Left lung (tissue), 10 donors: ENCODE measurements around the gene IFT81. TPM values are rescaled to one million over a fixed set of nuclear protein-coding genes. Genes with fewer than 3 reads are reported as not detected.
A peak's percentile ranks its signal among the peaks of the same experiment; 100 is the strongest.

Source experiments
- ATAC-seq: fragments of 200-7000 bp; cut with Tn5 transposase; one replicate; pipeline ENCODE4 v1.9.1; 2020; ENCODE audit warnings: moderate library complexity
- DNase-seq, 4 donors: peaks; one replicate each; pipeline ENCODE4 v3.0.0-alpha.2; 2013 to 2020
- H3K27ac ChIP-seq, 2 donors: fragments of 200-600 bp; sonication (generic) in 1 of 2; one replicate each; pipeline versions ENCODE4 v1.5.0 to v1.8.0; 2020 to 2021
- H3K27me3 ChIP-seq, 2 donors: fragments of 200-600 bp; sonication (generic) in 1 of 2; one replicate each; pipeline versions ENCODE4 v1.5.0 to v1.8.0; 2020 to 2021
- H3K36me3 ChIP-seq, 2 donors: fragments of 200-600 bp; sonication (generic) in 1 of 2; one replicate each; pipeline versions ENCODE4 v1.5.0 to v1.8.0; 2020 to 2021
- H3K4me1 ChIP-seq, 2 donors: fragments of 200-600 bp; one replicate each; pipeline ENCODE4 v1.8.0; 2021
- H3K4me3 ChIP-seq, 2 donors: fragments of 200-600 bp; sonication (generic) in 1 of 2; one replicate each; pipeline versions ENCODE4 v1.5.0 to v1.8.0; 2020 to 2021; ENCODE audit warnings: mild to moderate bottlenecking in 1 of 2
- H3K9me3 ChIP-seq, 2 donors: fragments of 200-600 bp; sonication (generic) in 1 of 2; one replicate each; pipeline versions ENCODE4 v1.5.0 to v1.8.0; 2020 to 2021
- intact Hi-C, 2 donors: fragments of 100-400 bp; cut with DNase I; formaldehyde crosslinking; loops; one replicate each; pipeline versions ENCODE4 v1.11.2 to v1.14.2; 2022
- polyA plus RNA-seq, 6 donors: library from polyadenylated mRNA; unstranded; fragments of 120-200 nt; gene quantifications; one replicate each; pipeline ENCODE4 v1.2.1, GENCODE V29; 2013; ENCODE audit not compliant: insufficient read length in 6 of 6
- total RNA-seq, 2 donors: library from RNA; stranded (reverse); fragmentation: NEBNext Ultra II Directional; extraction: Animal tissue kit (Norgen Biotek cat#: 25700); gene quantifications; one replicate each; pipeline ENCODE4 v1.2.1, GENCODE V29; 2021
- TF ChIP-seq, protein P1 (sequence below), 2 donors: fragments of 200-600 bp; sonication (generic) in 1 of 2; IDR thresholded peaks; one replicate each; pipeline versions ENCODE4 v1.5.0 to v1.8.0; 2021; ENCODE audit warnings: antibody characterized with exemption in 2 of 2
- donor health status: DM: no; HTN: yes; CAD: no.
- donor health status: DM: no; HTN: no; CAD: no.

Gene IFT81
- total and polyA plus RNA-seq, 8 donors = 11.0 to 47.6 (median 40.8) TPM

DNA sequence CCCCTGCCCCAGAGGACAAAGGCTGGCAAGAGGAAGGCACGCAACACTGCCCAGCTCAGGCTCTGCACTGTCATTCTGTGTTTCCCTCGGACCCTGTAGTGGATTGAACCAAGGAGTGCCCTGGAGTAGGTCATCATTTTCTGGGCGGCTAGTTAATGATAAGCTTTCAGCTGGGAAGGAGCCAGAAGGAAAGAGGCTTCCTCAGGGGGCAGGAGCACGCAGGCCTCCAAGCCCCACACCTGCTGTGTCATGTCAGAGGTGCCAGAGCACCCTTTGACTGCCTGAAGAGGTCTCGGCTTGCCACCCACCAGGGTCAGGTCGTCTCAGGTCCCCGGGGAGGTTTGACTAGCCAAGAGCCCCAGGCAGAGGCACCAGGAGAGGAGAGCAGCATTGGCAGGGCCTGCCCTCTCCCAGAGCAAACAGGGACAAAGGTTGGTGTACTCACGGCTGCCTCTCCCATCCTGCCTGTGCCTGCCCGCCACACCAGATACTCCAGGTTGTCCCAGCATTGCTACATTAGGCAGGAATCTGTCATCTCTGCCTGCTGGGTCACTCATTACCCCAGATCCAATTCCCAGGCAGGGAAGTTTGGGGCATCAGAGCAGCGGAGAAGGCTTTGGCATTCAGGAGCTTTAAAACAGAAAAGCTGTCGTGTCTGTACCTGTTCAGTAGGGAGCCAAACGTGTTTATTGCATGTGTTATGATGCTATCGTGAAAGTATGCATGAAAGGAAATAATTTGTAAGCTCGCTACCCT, 123.4 kb downstream of the IFT81 start:
- intact Hi-C loops = no loop called here
- peaks cover 6 to 19% of the 10 kb centered on the region in 2 donors for H3K4me1 ChIP-seq

DNA sequence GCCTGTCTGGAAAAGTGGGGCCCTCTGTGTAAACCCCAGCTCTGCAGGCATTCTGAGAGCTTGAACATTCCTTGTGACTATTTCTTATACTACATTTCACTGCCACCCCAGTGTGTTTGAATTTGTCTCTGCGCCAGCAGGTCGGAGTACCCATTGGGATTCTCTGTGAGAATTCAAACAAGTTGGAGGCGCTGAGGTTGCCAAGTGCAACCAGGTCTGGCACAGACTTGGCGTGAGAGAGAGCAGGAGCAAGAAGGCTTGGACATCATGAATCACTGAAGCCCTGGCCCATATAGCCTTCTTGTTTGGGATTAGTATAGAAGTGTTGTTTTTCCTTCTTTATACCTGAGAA, 123.9 kb downstream of the IFT81 start:
- ATAC-seq = peak; percentile 7
- DNase-seq = no peak

More for the DNA sequence above, 123.4 kb downstream of the IFT81 start:
- TF ChIP-seq, protein P1, sequence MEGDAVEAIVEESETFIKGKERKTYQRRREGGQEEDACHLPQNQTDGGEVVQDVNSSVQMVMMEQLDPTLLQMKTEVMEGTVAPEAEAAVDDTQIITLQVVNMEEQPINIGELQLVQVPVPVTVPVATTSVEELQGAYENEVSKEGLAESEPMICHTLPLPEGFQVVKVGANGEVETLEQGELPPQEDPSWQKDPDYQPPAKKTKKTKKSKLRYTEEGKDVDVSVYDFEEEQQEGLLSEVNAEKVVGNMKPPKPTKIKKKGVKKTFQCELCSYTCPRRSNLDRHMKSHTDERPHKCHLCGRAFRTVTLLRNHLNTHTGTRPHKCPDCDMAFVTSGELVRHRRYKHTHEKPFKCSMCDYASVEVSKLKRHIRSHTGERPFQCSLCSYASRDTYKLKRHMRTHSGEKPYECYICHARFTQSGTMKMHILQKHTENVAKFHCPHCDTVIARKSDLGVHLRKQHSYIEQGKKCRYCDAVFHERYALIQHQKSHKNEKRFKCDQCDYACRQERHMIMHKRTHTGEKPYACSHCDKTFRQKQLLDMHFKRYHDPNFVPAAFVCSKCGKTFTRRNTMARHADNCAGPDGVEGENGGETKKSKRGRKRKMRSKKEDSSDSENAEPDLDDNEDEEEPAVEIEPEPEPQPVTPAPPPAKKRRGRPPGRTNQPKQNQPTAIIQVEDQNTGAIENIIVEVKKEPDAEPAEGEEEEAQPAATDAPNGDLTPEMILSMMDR (IDR thresholded peaks at IDR 0.05) = no peak
- peak overlapping the region; percentile 55 to 67 for H3K27ac ChIP-seq
- ATAC-seq (peak; percentile 88), DNase-seq (peak in 1 of 4 donors; percentile 58)
- no peak overlapping the region for H3K4me3 ChIP-seq
- H3K36me3 ChIP-seq = no peaks in the 10 kb centered on the region
- H3K9me3 ChIP-seq = no peaks in the 10 kb centered on the region
- H3K27me3 ChIP-seq = no peaks in the 10 kb centered on the region

DNA sequence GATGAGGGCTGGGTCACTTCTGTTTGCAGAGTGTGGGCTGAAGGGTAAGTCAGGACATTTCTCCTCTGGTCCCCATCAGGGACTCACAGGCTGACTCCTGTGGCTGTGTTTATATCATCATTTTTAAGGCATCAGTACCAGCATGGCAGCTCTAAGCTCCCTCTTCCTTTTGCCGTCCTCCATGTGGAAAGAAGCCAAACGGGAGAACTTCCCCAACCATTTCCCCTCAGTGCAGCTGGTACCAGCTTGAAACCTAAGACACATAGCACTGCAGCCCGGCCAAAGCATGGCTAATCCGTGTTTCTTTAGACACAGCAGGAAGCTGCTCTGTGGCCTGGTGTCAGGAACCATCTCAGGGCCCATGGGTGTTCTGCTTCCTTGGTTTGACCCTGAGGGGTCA, 124.9 kb downstream of the IFT81 start:
- Histone ChIP-seq H3K36me3 (no peaks in the 10 kb centered on the region), H3K4me1 (peaks cover 9 to 28% of the 10 kb centered on the region in 2 donors), H3K27me3 (no peaks in the 10 kb centered on the region), H3K4me3 (no peak overlapping the region), H3K9me3 (no peaks in the 10 kb centered on the region), H3K27ac (peak overlapping the region in 1 of 2 donors; percentile 35)
- ATAC-seq (no peak), DNase-seq (no peak)
- intact Hi-C loops = no loop called here
- TF ChIP-seq, protein P1 (IDR thresholded peaks at IDR 0.05) = no peak

More for the DNA sequence above, 123.9 kb downstream of the IFT81 start:
- TF ChIP-seq, protein P1 (IDR thresholded peaks at IDR 0.05) = no peak
- no peak overlapping the region for H3K4me3 ChIP-seq
- intact Hi-C loops = no loop called here
- H3K27ac ChIP-seq = peak overlapping the region in 1 of 2 donors; percentile 55
- H3K36me3 ChIP-seq = no peaks in the 10 kb centered on the region
- no peaks in the 10 kb centered on the region for H3K27me3 ChIP-seq
- H3K4me1 ChIP-seq = peaks cover 7 to 19% of the 10 kb centered on the region in 2 donors
- no peaks in the 10 kb centered on the region for H3K9me3 ChIP-seq

DNA sequence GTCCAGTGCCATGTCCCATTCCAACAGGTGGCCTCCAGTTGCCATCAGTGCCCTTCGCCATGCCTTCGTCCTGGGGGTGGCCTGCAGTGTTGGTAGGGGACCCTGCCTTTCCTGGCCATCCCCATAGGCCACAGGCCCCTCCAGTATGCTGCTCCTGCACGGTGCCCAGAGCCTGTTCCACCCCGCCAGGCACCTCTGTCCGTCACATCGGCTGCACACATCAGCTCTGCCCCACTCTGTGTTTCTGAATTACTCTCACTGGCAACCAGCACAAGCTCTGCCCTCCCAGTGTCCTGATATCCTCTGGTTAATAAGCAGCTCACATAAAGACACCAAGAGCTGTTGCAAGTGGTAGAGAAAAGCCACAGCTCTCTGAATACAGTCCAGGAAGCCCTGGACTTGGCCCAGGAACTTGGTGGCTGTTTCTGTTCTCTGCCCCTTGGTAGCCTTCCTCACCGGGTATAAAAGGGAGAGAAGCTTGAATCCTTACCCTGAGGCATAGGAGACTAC, 125.6 kb downstream of the IFT81 start:
- no peaks in the 10 kb centered on the region for H3K9me3 ChIP-seq
- DNase-seq (no peak), ATAC-seq (peak; percentile 51)
- no peak overlapping the region for H3K4me3 ChIP-seq
- no peaks in the 10 kb centered on the region for H3K27me3 ChIP-seq
- intact Hi-C loops = no loop called here
- TF ChIP-seq, protein P1 (IDR thresholded peaks at IDR 0.05) = no peak
- H3K27ac ChIP-seq = peak overlapping the region in 1 of 2 donors; percentile 39
- H3K36me3 ChIP-seq = no peaks in the 10 kb centered on the region
- H3K4me1 ChIP-seq = peaks cover 9 to 35% of the 10 kb centered on the region in 2 donors

DNA sequence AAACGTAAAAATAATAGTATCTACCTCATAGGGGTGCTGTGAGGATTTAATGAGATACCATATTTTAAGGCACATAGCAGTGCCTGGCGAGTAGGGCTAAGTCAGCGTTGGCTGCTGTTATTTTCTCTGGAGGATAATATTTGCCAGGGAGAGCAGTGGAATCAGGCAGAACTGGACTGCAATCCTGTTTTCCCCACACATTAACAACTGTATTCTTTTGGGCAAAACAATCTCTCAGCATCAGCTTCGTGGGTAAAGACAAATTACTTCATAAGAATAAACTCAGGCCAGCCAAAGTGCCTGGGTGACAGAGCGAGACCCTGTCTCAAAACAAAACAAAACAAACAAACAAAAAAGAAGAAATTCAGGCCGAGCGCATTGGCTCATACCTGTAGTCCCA, 127.2 kb downstream of the IFT81 start:
- no peak for DNase-seq
- Histone ChIP-seq H3K36me3 (no peaks in the 10 kb centered on the region), H3K4me3 (no peak overlapping the region), H3K4me1 (peaks cover 9 to 44% of the 10 kb centered on the region in 2 donors), H3K27me3 (no peaks in the 10 kb centered on the region), H3K9me3 (no peaks in the 10 kb centered on the region), H3K27ac (no peak overlapping the region)
- TF ChIP-seq, protein P1 (IDR thresholded peaks at IDR 0.05) = no peak
- intact Hi-C loops = no loop called here
- ATAC-seq = no peak
